Mesendoderm (in vitro differentiated cells): ENCODE results near the gene PAGR1.

Source experiments
- DNase-seq: peaks from one replicate; pipeline ENCODE4 v3.0.0; 2013
- H2AK5ac ChIP-seq: 2 replicates; pipeline ENCODE4 v1.6.1; 2013; ENCODE audit warnings: low read length, inconsistent platforms
- H2BK120ac ChIP-seq: 2 replicates; pipeline ENCODE4 v1.6.1; 2013; ENCODE audit warnings: low read depth, mild to moderate bottlenecking, low read length, moderate library complexity, mixed read lengths
- H2BK15ac ChIP-seq: replicated peaks from 2 replicates; pipeline ENCODE4 v1.6.1; 2013; ENCODE audit warnings: low read depth, mild to moderate bottlenecking, moderate library complexity
- H2BK5ac ChIP-seq: 2 replicates; pipeline ENCODE4 v1.6.1; 2013; ENCODE audit warnings: low read length, inconsistent platforms
- H3K18ac ChIP-seq: 2 replicates; pipeline ENCODE4 v1.6.1; 2013; ENCODE audit warnings: mild to moderate bottlenecking, low read length, mixed read lengths
- H3K23ac ChIP-seq: one replicate; pipeline ENCODE4 v1.6.1; 2013; ENCODE audit warnings: low read length
- H3K27ac ChIP-seq: 2 replicates; pipeline ENCODE4 v1.5.1; 2013; ENCODE audit warnings: low read depth, mild to moderate bottlenecking, inconsistent platforms, low read length, moderate library complexity
- H3K27me3 ChIP-seq: 2 replicates; pipeline ENCODE4 v1.6.1; 2013; ENCODE audit warnings: low read length, control low read depth, mild to moderate bottlenecking, inconsistent platforms; ENCODE audit not compliant: insufficient read depth, poor library complexity
- H3K36me3 ChIP-seq: 2 replicates; pipeline ENCODE4 v1.6.1; 2013; ENCODE audit warnings: low read length, inconsistent platforms; ENCODE audit not compliant: control insufficient read depth, insufficient read depth
- H3K4ac ChIP-seq: one replicate; pipeline ENCODE4 v1.6.1; 2013; ENCODE audit warnings: low read depth, mild to moderate bottlenecking, low read length, moderate library complexity
- H3K4me1 ChIP-seq: 2 replicates; pipeline ENCODE4 v1.6.1; 2013; ENCODE audit warnings: low read depth, low read length, inconsistent platforms; ENCODE audit not compliant: control insufficient read depth
- H3K4me2 ChIP-seq: 2 replicates; pipeline ENCODE4 v1.6.1; 2013; ENCODE audit warnings: low read length
- H3K4me3 ChIP-seq: 2 replicates; pipeline ENCODE4 v1.5.1; 2013; ENCODE audit warnings: mild to moderate bottlenecking, low read length
- H3K56ac ChIP-seq: one replicate; pipeline ENCODE4 v1.6.1; 2013; ENCODE audit warnings: low read length
- H3K79me1 ChIP-seq: 2 replicates; pipeline ENCODE4 v1.6.1; 2013; ENCODE audit warnings: low read length, inconsistent platforms
- H3K79me2 ChIP-seq: 2 replicates; pipeline ENCODE4 v1.6.1; 2013; ENCODE audit warnings: mild to moderate bottlenecking, low read length; ENCODE audit not compliant: control insufficient read depth, insufficient read depth
- H3K9ac ChIP-seq: 2 replicates; pipeline ENCODE4 v1.6.1; 2013; ENCODE audit warnings: low read length, inconsistent platforms
- H4K5ac ChIP-seq: one replicate; pipeline ENCODE4 v1.6.1; 2013; ENCODE audit warnings: low read length
- H4K8ac ChIP-seq: one replicate; pipeline ENCODE4 v1.6.1; 2013; ENCODE audit warnings: low read depth, mild to moderate bottlenecking, control low read depth, low read length, moderate library complexity
- WGBS: extraction: QIAGEN DNeasy Blood & Tissue Kit; methylation state at CpG from one replicate; pipeline ENCODE4 v1.1.7; 2013; ENCODE audit warnings: low lambda C conversion rate, missing lambda C conversion rate; ENCODE audit not compliant: insufficient coverage; ENCODE audit errors: extremely low coverage; 5-methylcytosine and 5-hydroxymethylcytosine counted together

Gene PAGR1

DNA sequence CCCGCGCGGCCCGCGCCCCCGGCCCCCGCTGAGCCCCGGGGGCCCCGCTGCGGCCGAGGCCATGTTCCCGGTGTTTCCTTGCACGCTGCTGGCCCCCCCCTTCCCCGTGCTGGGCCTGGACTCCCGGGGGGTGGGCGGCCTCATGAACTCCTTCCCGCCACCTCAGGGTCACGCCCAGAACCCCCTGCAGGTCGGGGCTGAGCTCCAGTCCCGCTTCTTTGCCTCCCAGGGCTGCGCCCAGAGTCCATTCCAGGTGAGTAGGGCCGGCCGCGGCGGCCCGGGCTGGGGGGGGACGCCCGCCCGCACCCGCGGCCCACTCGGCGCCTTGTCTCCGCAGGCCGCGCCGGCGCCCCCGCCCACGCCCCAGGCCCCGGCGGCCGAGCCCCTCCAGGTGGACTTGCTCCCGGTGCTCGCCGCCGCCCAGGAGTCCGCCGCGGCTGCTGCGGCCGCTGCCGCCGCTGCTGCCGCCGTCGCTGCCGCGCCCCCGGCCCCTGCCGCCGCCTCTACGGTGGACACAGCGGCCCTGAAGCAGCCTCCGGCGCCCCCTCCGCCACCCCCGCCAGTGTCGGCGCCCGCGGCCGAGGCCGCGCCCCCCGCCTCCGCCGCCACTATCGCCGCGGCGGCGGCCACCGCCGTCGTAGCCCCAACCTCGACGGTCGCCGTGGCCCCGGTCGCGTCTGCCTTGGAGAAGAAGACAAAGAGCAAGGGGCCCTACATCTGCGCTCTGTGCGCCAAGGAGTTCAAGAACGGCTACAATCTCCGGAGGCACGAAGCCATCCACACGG is 9.1 kb upstream of the PAGR1 start:
- Histone ChIP-seq H3K23ac (no peak overlapping the region), H3K4me1 (peaks cover 10% of the 10 kb centered on the region), H4K8ac (no peak overlapping the region), H2BK5ac (peak overlapping the region; percentile 28), H3K36me3 (peaks cover 8% of the 10 kb centered on the region), H3K27me3 (no peaks in the 10 kb centered on the region), H3K27ac (peak overlapping the region; percentile 80), H3K4me3 (peak overlapping the region; percentile 56), H2BK15ac (no peak overlapping the region), H3K9ac (peak overlapping the region; percentile 98), H3K79me2 (peaks cover 26% of the 10 kb centered on the region), H4K5ac (no peak overlapping the region), H2BK120ac (peak overlapping the region; percentile 34), H3K79me1 (peaks cover 5% of the 10 kb centered on the region), H3K4ac (peak overlapping the region; percentile 90), H2AK5ac (no peak overlapping the region), H3K18ac (peak overlapping the region; percentile 88), H3K4me2 (peak overlapping the region; percentile 82), H3K56ac (peak overlapping the region; percentile 96)
- no CpG with 5 or more reads among the region's 99 CpGs for WGBS
- DNase-seq: peak; percentile 88

DNA sequence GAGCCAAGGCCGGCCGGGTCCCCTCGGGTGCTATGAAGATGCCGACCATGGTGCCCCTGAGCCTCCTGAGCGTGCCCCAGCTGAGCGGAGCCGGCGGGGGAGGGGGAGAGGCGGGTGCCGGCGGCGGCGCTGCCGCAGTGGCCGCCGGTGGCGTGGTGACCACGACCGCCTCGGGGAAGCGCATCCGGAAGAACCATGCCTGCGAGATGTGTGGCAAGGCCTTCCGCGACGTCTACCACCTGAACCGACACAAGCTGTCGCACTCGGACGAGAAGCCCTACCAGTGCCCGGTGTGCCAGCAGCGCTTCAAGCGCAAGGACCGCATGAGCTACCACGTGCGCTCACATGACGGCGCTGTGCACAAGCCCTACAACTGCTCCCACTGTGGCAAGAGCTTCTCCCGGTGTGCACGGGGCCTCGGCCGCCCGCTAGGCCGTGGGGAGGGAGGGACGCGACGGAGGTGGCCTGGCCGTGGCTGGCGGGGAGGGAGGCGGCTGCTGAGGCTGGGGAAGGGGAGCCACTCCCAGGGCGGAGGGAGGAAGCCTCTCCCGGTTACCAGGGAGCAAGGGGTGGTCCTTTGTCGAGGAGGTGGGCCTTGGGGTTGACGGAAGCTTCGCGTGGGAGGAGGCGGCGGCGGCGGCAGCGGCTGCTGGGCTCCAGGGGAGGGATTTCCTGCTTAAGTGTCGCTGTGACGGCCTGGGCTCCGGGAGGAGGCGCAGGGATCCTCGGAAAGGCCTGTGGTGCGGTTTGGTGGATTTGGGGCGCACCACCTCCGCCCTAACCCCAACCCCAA is 8.3 kb upstream of the PAGR1 start:
- H3K4me3 ChIP-seq: peak overlapping the region; percentile 56
- H3K27ac ChIP-seq: peak overlapping the region; percentile 80
- no peak overlapping the region for H2BK15ac ChIP-seq
- no peak overlapping the region for H4K8ac ChIP-seq
- peaks cover 26% of the 10 kb centered on the region for H3K79me2 ChIP-seq
- peaks cover 10% of the 10 kb centered on the region for H3K4me1 ChIP-seq
- peak overlapping the region; percentile 62 for H2BK5ac ChIP-seq
- no CpG with 5 or more reads among the region's 69 CpGs for WGBS
- peaks cover 5% of the 10 kb centered on the region for H3K79me1 ChIP-seq
- H3K23ac ChIP-seq: peak overlapping the region; percentile 59
- H2AK5ac ChIP-seq: peak overlapping the region; percentile 54
- H3K56ac ChIP-seq: peak overlapping the region; percentile 96
- peak overlapping the region; percentile 98 for H3K9ac ChIP-seq
- H3K18ac ChIP-seq: peak overlapping the region; percentile 88
- H2BK120ac ChIP-seq: peak overlapping the region; percentile 34
- peak; percentile 93 for DNase-seq
- no peak overlapping the region for H4K5ac ChIP-seq
- H3K4ac ChIP-seq: peak overlapping the region; percentile 90
- no peaks in the 10 kb centered on the region for H3K27me3 ChIP-seq
- H3K4me2 ChIP-seq: peak overlapping the region; percentile 82
- peaks cover 8% of the 10 kb centered on the region for H3K36me3 ChIP-seq

DNA sequence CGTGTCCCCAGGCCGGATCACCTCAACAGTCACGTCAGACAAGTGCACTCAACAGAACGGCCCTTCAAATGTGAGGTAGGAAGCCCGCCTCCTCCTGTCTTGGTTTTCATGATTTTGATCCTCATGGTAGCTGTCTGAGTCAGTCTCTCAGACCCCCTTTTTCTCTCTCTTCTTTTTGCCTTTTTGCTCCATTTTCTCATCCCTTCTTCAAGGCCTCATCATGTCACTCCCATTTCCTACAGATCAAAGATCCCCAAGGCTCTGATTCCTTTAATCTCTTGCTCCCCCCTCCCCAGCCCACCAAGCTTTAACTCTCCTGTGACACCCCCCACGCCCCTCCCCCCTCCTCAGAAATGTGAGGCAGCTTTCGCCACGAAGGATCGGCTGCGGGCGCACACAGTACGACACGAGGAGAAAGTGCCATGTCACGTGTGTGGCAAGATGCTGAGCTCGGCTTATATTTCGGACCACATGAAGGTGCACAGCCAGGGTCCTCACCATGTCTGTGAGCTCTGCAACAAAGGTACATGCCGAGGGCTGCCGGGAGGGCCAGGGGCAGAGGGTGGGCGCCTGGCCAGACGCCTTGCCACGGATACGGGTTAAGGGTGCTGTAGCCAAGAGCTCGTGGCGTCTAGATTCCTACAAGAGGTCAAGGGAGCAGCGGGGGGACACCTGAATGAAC is 7.6 kb upstream of the PAGR1 start:
- Histone ChIP-seq H4K5ac (no peak overlapping the region), H3K36me3 (peaks cover 8% of the 10 kb centered on the region), H2BK15ac (no peak overlapping the region), H2BK120ac (no peak overlapping the region), H3K4me3 (peak overlapping the region; percentile 56), H3K79me1 (peaks cover 5% of the 10 kb centered on the region), H3K79me2 (peaks cover 26% of the 10 kb centered on the region), H2BK5ac (peak overlapping the region; percentile 62), H3K9ac (peak overlapping the region; percentile 98), H3K27ac (no peak overlapping the region), H3K56ac (peak overlapping the region; percentile 96), H3K23ac (no peak overlapping the region), H3K4ac (no peak overlapping the region), H3K4me1 (peaks cover 16% of the 10 kb centered on the region), H3K27me3 (no peaks in the 10 kb centered on the region), H3K18ac (no peak overlapping the region), H2AK5ac (no peak overlapping the region), H3K4me2 (peak overlapping the region; percentile 82), H4K8ac (no peak overlapping the region)
- WGBS: no CpG with 5 or more reads among the region's 25 CpGs
- DNase-seq: no peak

DNA sequence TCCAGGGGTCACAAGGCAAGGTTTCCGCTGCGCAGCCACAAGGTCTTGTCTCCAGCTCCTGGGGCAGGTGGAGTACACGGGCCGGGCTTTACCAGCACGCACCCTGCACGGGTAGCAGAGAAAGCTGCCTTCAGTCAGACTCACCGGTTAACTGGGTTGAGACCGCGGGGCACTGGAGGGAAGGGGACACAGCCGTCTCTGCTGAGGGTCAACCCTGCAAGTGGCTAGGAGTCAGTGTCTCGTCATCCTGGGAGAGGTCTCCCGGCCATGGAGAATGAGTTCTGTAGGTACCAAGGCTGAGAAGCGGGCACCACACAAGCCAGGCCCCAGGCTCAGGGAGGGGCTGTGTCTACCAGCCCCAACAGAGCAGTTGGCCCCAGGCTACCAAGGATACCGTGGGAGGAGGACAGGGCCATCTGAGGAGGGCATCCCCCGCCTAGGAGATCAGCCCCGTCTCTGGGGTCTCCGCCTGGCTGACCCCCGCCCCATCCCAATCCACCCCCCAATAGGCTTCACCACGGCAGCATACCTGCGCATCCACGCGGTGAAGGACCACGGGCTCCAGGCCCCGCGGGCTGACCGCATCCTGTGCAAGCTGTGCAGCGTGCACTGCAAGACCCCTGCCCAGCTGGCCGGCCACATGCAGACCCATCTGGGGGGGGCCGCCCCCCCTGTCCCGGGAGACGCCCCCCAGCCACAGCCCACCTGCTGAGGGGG is 6.8 kb upstream of the PAGR1 start:
- Histone ChIP-seq H3K79me2 (peaks cover 26% of the 10 kb centered on the region), H3K4ac (no peak overlapping the region), H3K18ac (no peak overlapping the region), H3K36me3 (peaks cover 6% of the 10 kb centered on the region), H3K23ac (peak overlapping the region; percentile 55), H2BK120ac (no peak overlapping the region), H4K8ac (no peak overlapping the region), H3K27ac (no peak overlapping the region), H3K4me3 (no peak overlapping the region), H3K4me1 (peaks cover 20% of the 10 kb centered on the region), H4K5ac (no peak overlapping the region), H2BK5ac (no peak overlapping the region), H2BK15ac (no peak overlapping the region), H3K79me1 (peaks cover 5% of the 10 kb centered on the region), H3K4me2 (peak overlapping the region; percentile 82), H3K27me3 (no peaks in the 10 kb centered on the region), H3K9ac (peak overlapping the region; percentile 98), H3K56ac (peak overlapping the region; percentile 96), H2AK5ac (no peak overlapping the region)
- no peak for DNase-seq
- WGBS: no CpG with 5 or more reads among the region's 31 CpGs
